H1 (cell line): ENCODE data around the gene RASGRP3. TPM values are rescaled to one million over a fixed set of nuclear protein-coding genes. Genes with fewer than 3 reads are reported as not detected.

Source experiments
- ATF2 ChIP-seq: IDR thresholded peaks from 2 replicates; pipeline ENCODE4 v1.6.1; 2012; ENCODE audit warnings: low read length, inconsistent platforms
- HDAC2 ChIP-seq, 2 experiments: fragments of 300-600 bp in 1 of 2; sonication (generic) in 1 of 2; IDR thresholded peaks; 2 replicates each; pipeline ENCODE4 v1.6.1; 2011 to 2012; ENCODE audit warnings: low read depth in 2 of 2, low read length in 2 of 2, mild to moderate bottlenecking in 2 of 2, moderate library complexity in 2 of 2, borderline replicate concordance in 1 of 2, inconsistent platforms in 1 of 2
- NRF1 ChIP-seq: IDR thresholded peaks from 2 replicates; pipeline ENCODE4 v1.6.1; 2011; ENCODE audit warnings: mild to moderate bottlenecking, low read depth, low read length, improper control_type of control experiment
- SP2 ChIP-seq: IDR thresholded peaks from 2 replicates; pipeline ENCODE4 v1.6.1; 2012; ENCODE audit warnings: mild to moderate bottlenecking, low read length, inconsistent platforms
- polyA plus RNA-seq, 7 experiments: library from polyadenylated mRNA; depleted of rRNA in 3 of 7; stranded (reverse) in 5 of 7; unstranded in 2 of 7; fragments of >200 nt in 5 of 7; fragments of 200-250 nt in 2 of 7; gene quantifications; 1 replicate in 5 of 7; 2 replicates in 1 of 7; 4 replicates in 1 of 7; pipeline versions ENCODE4 v1.2.1 to v1.2.3, GENCODE V29; 2011 to 2013; ENCODE audit warnings: missing spikeins in 2 of 7, mixed read lengths in 2 of 7
- total RNA-seq: library from RNA; stranded (reverse); fragmentation: NEBNext Ultra II Directional; extraction: Animal tissue kit (Norgen Biotek cat#: 25700); gene quantifications from 2 replicates; pipeline ENCODE4 v1.2.1, GENCODE V29; 2021

RASGRP3 gene
- total and polyA plus RNA-seq, 2 of the 8 experiments (the other 6 are each of a cell fraction or from before 2014, with no cell fraction given): 0.06 TPM; not detected in 1

- no peak for TF ChIP-seq HDAC2 (IDR thresholded peaks at IDR 0.05; ENCODE audit: borderline replicate concordance in 1 of 2, low read depth in 2 of 2, low read length in 2 of 2)
- TF ChIP-seq ATF2: no peak
- TF ChIP-seq NRF1: no peak
- no peak for TF ChIP-seq SP2
These were observed 50.5 kb downstream of the RASGRP3 start (continued) for GRCh38 chr2:33526921-33527320.
